Skin epidermis (tissue), 12 donors: ENCODE measurements around the gene TMEM38A.
"Not testable (repeated sequence)": the region's sequence is repeated elsewhere in the genome, so short reads cannot be mapped to it uniquely, and the experiment has no call there.

Source experiments
- H3K27ac ChIP-seq, 21 experiments: fragments of 200-600 bp; sonication (generic) in 11 of 21; one replicate each; pipeline ENCODE4 v1.5.0; 2020; ENCODE audit warnings: mild to moderate bottlenecking in 3 of 21, inconsistent platforms in 2 of 21, moderate library complexity in 2 of 21
- H3K4me3 ChIP-seq, 7 experiments: fragments of 200-600 bp; sonication (generic) in 2 of 7; one replicate each; pipeline ENCODE4 v1.5.0; 2020; ENCODE audit warnings: inconsistent platforms in 2 of 7, mild to moderate bottlenecking in 2 of 7, moderate library complexity in 1 of 7

TMEM38A gene

GRCh38 chr19:16735650-16736266 lies 74.8 kb downstream of the TMEM38A start:
- not testable (repeated sequence) for H3K27ac ChIP-seq, H3K4me3 ChIP-seq

GRCh38 chr19:16736709-16737108 lies 75.8 kb downstream of the TMEM38A start:
- Histone ChIP-seq H3K27ac (no peak overlapping the region), H3K4me3 (no peak overlapping the region)

GRCh38 chr19:16737911-16738310 lies 77.0 kb downstream of the TMEM38A start:
- Histone ChIP-seq H3K4me3 (no peak overlapping the region), H3K27ac (no peak overlapping the region)

- H3K4me3 ChIP-seq: no peak overlapping the region
- no peak overlapping the region for H3K27ac ChIP-seq
These were observed 78.6 kb downstream of the TMEM38A start for GRCh38 chr19:16739546-16739945.
